ENCODE data around the gene MCIDAS. TPM values are rescaled to one million over a fixed set of nuclear protein-coding genes. Genes with fewer than 3 reads are reported as not detected.

Gene MCIDAS
- total and polyA plus RNA-seq, 4 donors, result not detected

- H3K36me3 ChIP-seq (ENCODE audit: control insufficient read depth in 4 of 4, insufficient read depth in 3 of 4, low read depth in 1 of 4, low read length in 3 of 4), result no peaks in the 10 kb centered on the region
- no peak for DNase-seq (ENCODE audit: low spot score)
- H3K27me3 ChIP-seq (ENCODE audit: control insufficient read depth in 4 of 4, insufficient read depth in 4 of 4, low read length in 3 of 4), result peaks cover 2 to 34% (median 14%) of the 10 kb centered on the region in 4 donors
- TF ChIP-seq FOXA2 (IDR thresholded peaks at IDR 0.05), result no peak
- no peak for TF ChIP-seq RAD21 (IDR thresholded peaks at IDR 0.05)
- TF ChIP-seq RXRA (IDR thresholded peaks at IDR 0.05), result no peak
- no peak for TF ChIP-seq ZBTB33 (IDR thresholded peaks at IDR 0.05)
- TF ChIP-seq GABPA (IDR thresholded peaks at IDR 0.05 in 1 of 2, conservative IDR thresholded peaks at IDR 0.05 in 1 of 2), result no peak
- no peak for TF ChIP-seq ATF3 (IDR thresholded peaks at IDR 0.05)
- no peak for TF ChIP-seq FOXA1 (IDR thresholded peaks at IDR 0.05)
- no peak for TF ChIP-seq CTCF (IDR thresholded peaks at IDR 0.05; ENCODE audit: low read depth, low read length, missing input control)
- no peak for TF ChIP-seq TAF1 (conservative IDR thresholded peaks at IDR 0.05)
- no peak for TF ChIP-seq HNF4A (conservative IDR thresholded peaks at IDR 0.05)
- 5% methylated on average over 48 of the region's 48 CpGs for WGBS
- peaks cover 0 to 2% (median 0%) of the 10 kb centered on the region in 4 donors for H3K9me3 ChIP-seq (ENCODE audit: control insufficient read depth in 4 of 4, low read length in 3 of 4)
- peaks cover 21 to 53% (median 39%) of the 10 kb centered on the region in 4 donors for H3K4me1 ChIP-seq (ENCODE audit: control insufficient read depth in 4 of 4, insufficient read depth in 4 of 4, low read length in 3 of 4)
- no peak overlapping the region for H3K9ac ChIP-seq (ENCODE audit: low read depth in 1 of 2, low read length in 2 of 2)
- peak overlapping the region in 2 of 3 donors; percentile 6 to 49 for H3K4me3 ChIP-seq (ENCODE audit: low read depth in 1 of 3, low read length in 3 of 3)
- H3K27ac ChIP-seq (ENCODE audit: low read depth in 1 of 2, low read length in 2 of 2), result no peak overlapping the region
Observed at GRCh38 chr5:55231029-55231918, 4.2 kb upstream of the MCIDAS start.

GRCh38 chr5:55230086-55230629 lies 3.0 kb upstream of the MCIDAS start:
- no peak overlapping the region for H3K9ac ChIP-seq (ENCODE audit: low read depth in 1 of 2, low read length in 2 of 2)
- peaks cover 21 to 55% (median 39%) of the 10 kb centered on the region in 4 donors for H3K4me1 ChIP-seq (ENCODE audit: control insufficient read depth in 4 of 4, insufficient read depth in 4 of 4, low read length in 3 of 4)
- 32% methylated on average over 8 of the region's 8 CpGs for WGBS
- no peak overlapping the region for H3K4me3 ChIP-seq (ENCODE audit: low read depth in 1 of 3, low read length in 3 of 3)
- TF ChIP-seq RXRA (IDR thresholded peaks at IDR 0.05) (no peak), FOXA1 (IDR thresholded peaks at IDR 0.05) (no peak), CTCF (IDR thresholded peaks at IDR 0.05; ENCODE audit: low read depth, low read length, missing input control) (no peak), HNF4G (IDR thresholded peaks at IDR 0.05) (no peak), RAD21 (IDR thresholded peaks at IDR 0.05) (no peak)
- H3K9me3 ChIP-seq (ENCODE audit: control insufficient read depth in 4 of 4, low read length in 3 of 4), result peaks cover 0 to 2% (median 0%) of the 10 kb centered on the region in 4 donors
- H3K36me3 ChIP-seq (ENCODE audit: control insufficient read depth in 4 of 4, insufficient read depth in 3 of 4, low read depth in 1 of 4, low read length in 3 of 4), result no peaks in the 10 kb centered on the region
- no peak for DNase-seq (ENCODE audit: low spot score)
- H3K27me3 ChIP-seq (ENCODE audit: control insufficient read depth in 4 of 4, insufficient read depth in 4 of 4, low read length in 3 of 4), result peaks cover 2 to 41% (median 15%) of the 10 kb centered on the region in 4 donors
- no peak overlapping the region for H3K27ac ChIP-seq (ENCODE audit: low read depth in 1 of 2, low read length in 2 of 2)

Data from liver (tissue), 9 donors.